Bronchial epithelial cell (primary cell): Measurements from ENCODE around the gene METTL26. TPM values are rescaled to one million over a fixed set of nuclear protein-coding genes. Genes with fewer than 3 reads are reported as not detected.

Experiments used
- DNase-seq: peaks from one replicate; pipeline ENCODE4 v3.0.0-alpha.2; 2010; ENCODE audit warnings: low read depth
- FAIRE-seq: peaks from 2 replicates; lab custom pipeline; 2011; peaks lifted over from hg19 to GRCh38; lab: Jason Lieb, UNC
- H3K27me3 ChIP-seq: 2 replicates; pipeline ENCODE4 v1.5.1; 2011; ENCODE audit warnings: low read length; ENCODE audit not compliant: control insufficient read depth, insufficient read depth
- H3K36me3 ChIP-seq: 2 replicates; pipeline ENCODE4 v1.5.1; 2011; ENCODE audit warnings: low read length; ENCODE audit not compliant: control insufficient read depth, insufficient read depth
- H3K4me3 ChIP-seq: 2 replicates; pipeline ENCODE4 v1.5.1; 2011; ENCODE audit warnings: mild to moderate bottlenecking, low read depth, low read length, control low read depth
- CTCF ChIP-seq: IDR thresholded peaks from 2 replicates; pipeline ENCODE4 v1.5.1; 2011; ENCODE audit warnings: mild to moderate bottlenecking, moderate library complexity, low read length, control low read depth, inconsistent platforms; ENCODE audit not compliant: insufficient read depth, severe bottlenecking
- total RNA-seq: library from RNA; depleted of rRNA; stranded (reverse); fragments of >200 nt; gene quantifications from 2 replicates; pipeline ENCODE4 v1.2.1, GENCODE V29; 2014

METTL26 gene
- total RNA-seq, 1 donor from 2014 or later, result 50.8 TPM

GRCh38 chr16:657487-657886 lies 21.4 kb upstream of the METTL26 start:
- no peak for DNase-seq
- no peak for TF ChIP-seq CTCF
- H3K36me3 ChIP-seq, result peaks cover 12% of the 10 kb centered on the region
- no peaks in the 10 kb centered on the region for H3K27me3 ChIP-seq
- no peak overlapping the region for H3K4me3 ChIP-seq
- FAIRE-seq, result no peak

- no peak for TF ChIP-seq CTCF
- FAIRE-seq, result no peak
- Histone ChIP-seq H3K4me3 (no peak overlapping the region), H3K36me3 (peaks cover 10% of the 10 kb centered on the region), H3K27me3 (no peaks in the 10 kb centered on the region)
- DNase-seq, result no peak
Observed at GRCh38 chr16:654034-654433, 17.9 kb upstream of the METTL26 start.

GRCh38 chr16:652454-653305 lies 16.6 kb upstream of the METTL26 start:
- FAIRE-seq (no peak), DNase-seq (no peak)
- H3K4me3 ChIP-seq, result no peak overlapping the region
- H3K27me3 ChIP-seq, result no peaks in the 10 kb centered on the region
- no peak for TF ChIP-seq CTCF
- H3K36me3 ChIP-seq, result peaks cover 7% of the 10 kb centered on the region

GRCh38 chr16:651844-652243 lies 15.7 kb upstream of the METTL26 start:
- Histone ChIP-seq H3K4me3 (no peak overlapping the region), H3K27me3 (no peaks in the 10 kb centered on the region), H3K36me3 (peaks cover 9% of the 10 kb centered on the region)
- TF ChIP-seq CTCF, result no peak
- FAIRE-seq, result no peak
- no peak for DNase-seq

- no peak for TF ChIP-seq CTCF
- FAIRE-seq (no peak), DNase-seq (no peak)
- H3K36me3 ChIP-seq, result peaks cover 5% of the 10 kb centered on the region
- H3K27me3 ChIP-seq, result no peaks in the 10 kb centered on the region
- H3K4me3 ChIP-seq, result peak overlapping the region; percentile 56
Observed at GRCh38 chr16:649631-650030, 13.5 kb upstream of the METTL26 start.
